ENCODE results near the gene SPAG6. TPM values are rescaled to one million over a fixed set of nuclear protein-coding genes. Genes with fewer than 3 reads are reported as not detected.

SPAG6 gene
- total and polyA plus RNA-seq, 4 donors, result 0.23 TPM; not detected in 3

GRCh38 chr10:22368981-22369380 lies 23.7 kb downstream of the SPAG6 start:
- Histone ChIP-seq H3K27ac (ENCODE audit: low read depth in 1 of 2, low read length in 2 of 2) (no peak overlapping the region), H3K4me3 (ENCODE audit: low read depth in 1 of 3, low read length in 3 of 3) (no peak overlapping the region), H3K9ac (ENCODE audit: low read depth in 1 of 2, low read length in 2 of 2) (no peak overlapping the region), H3K36me3 (ENCODE audit: control insufficient read depth in 4 of 4, insufficient read depth in 3 of 4, low read depth in 1 of 4, low read length in 3 of 4) (no peaks in the 10 kb centered on the region), H3K9me3 (ENCODE audit: control insufficient read depth in 4 of 4, low read length in 3 of 4) (no peaks in the 10 kb centered on the region), H3K4me1 (ENCODE audit: control insufficient read depth in 4 of 4, insufficient read depth in 4 of 4, low read length in 3 of 4) (no peaks in the 10 kb centered on the region), H3K27me3 (ENCODE audit: control insufficient read depth in 4 of 4, insufficient read depth in 4 of 4, low read length in 3 of 4) (peaks cover 0 to 2% (median 0%) of the 10 kb centered on the region in 4 donors)
- DNase-seq (ENCODE audit: low spot score), result no peak
- 46% methylated on average over 2 of the region's 2 CpGs for whole genome bisulfite sequencing
- TF ChIP-seq ZBTB33 (IDR thresholded peaks at IDR 0.05) (no peak), ATF3 (IDR thresholded peaks at IDR 0.05) (no peak), RAD21 (IDR thresholded peaks at IDR 0.05) (no peak), FOXA1 (IDR thresholded peaks at IDR 0.05) (no peak), HNF4G (IDR thresholded peaks at IDR 0.05) (no peak), TAF1 (conservative IDR thresholded peaks at IDR 0.05) (no peak), CTCF (IDR thresholded peaks at IDR 0.05; ENCODE audit: low read depth, low read length, missing input control) (no peak), RXRA (IDR thresholded peaks at IDR 0.05) (no peak), GABPA (IDR thresholded peaks at IDR 0.05 in 1 of 2, conservative IDR thresholded peaks at IDR 0.05 in 1 of 2) (no peak), SP1 (IDR thresholded peaks at IDR 0.05) (no peak), MAX (IDR thresholded peaks at IDR 0.05) (no peak), YY1 (IDR thresholded peaks at IDR 0.05) (no peak), EGR1 (IDR thresholded peaks at IDR 0.05; ENCODE audit: low read depth in 2 of 2) (no peak), HNF4A (conservative IDR thresholded peaks at IDR 0.05) (no peak), JUND (IDR thresholded peaks at IDR 0.05) (no peak), REST (IDR thresholded peaks at IDR 0.05) (no peak), NR2F2 (IDR thresholded peaks at IDR 0.05) (no peak), FOXA2 (IDR thresholded peaks at IDR 0.05) (no peak)

Measured in liver (tissue), 9 donors.